HG02642 (cell line): ENCODE data around the gene KDM6A.

Experiments used
- ATAC-seq: cut with Tn5 transposase; IDR thresholded peaks from one replicate; pipeline ENCODE4 v1.9.1; 2021; ENCODE audit warnings: mild to moderate bottlenecking; ENCODE audit not compliant: unreplicated experiment, poor library complexity

The KDM6A gene

GRCh38 chrX:45145492-45146215 lies 272.7 kb downstream of the KDM6A start:
- no peak for ATAC-seq

- ATAC-seq: no peak
Measured at GRCh38 chrX:45150821-45151220, 277.8 kb downstream of the KDM6A start.

- no peak for ATAC-seq
Measured at GRCh38 chrX:45154033-45154360, 281.0 kb downstream of the KDM6A start.

GRCh38 chrX:45154462-45154861 lies 281.5 kb downstream of the KDM6A start:
- ATAC-seq: no peak

GRCh38 chrX:45157647-45158046 lies 284.7 kb downstream of the KDM6A start:
- no peak for ATAC-seq
